Neutrophil (primary cell): ENCODE results near the gene TBCEL.

ENCODE experiments used
- H3K27ac ChIP-seq: fragments of 200-600 bp; sonication (generic); 2 replicates; pipeline ENCODE4 v1.5.1; 2016; ENCODE audit warnings: mild to moderate bottlenecking, moderate library complexity
- H3K27me3 ChIP-seq: fragments of 200-600 bp; sonication (generic); 2 replicates; pipeline ENCODE4 v1.6.0; 2016; ENCODE audit warnings: mild to moderate bottlenecking
- H3K36me3 ChIP-seq: fragments of 200-600 bp; sonication (generic); 2 replicates; pipeline ENCODE4 v1.5.1; 2017
- H3K4me1 ChIP-seq, 2 experiments: fragments of 200-600 bp in 1 of 2; sonication (generic) in 1 of 2; 1 replicate in 1 of 2; 2 replicates in 1 of 2; pipeline versions ENCODE4 v1.5.1 to v1.6.1; 2013 to 2016; ENCODE audit warnings: low read depth in 1 of 2, low read length in 1 of 2, mild to moderate bottlenecking in 1 of 2, moderate library complexity in 1 of 2; ENCODE audit not compliant: control insufficient read depth in 1 of 2, insufficient read depth in 1 of 2
- H3K4me3 ChIP-seq, 2 experiments: fragments of 200-600 bp in 1 of 2; sonication (generic) in 1 of 2; 1 replicate in 1 of 2; 2 replicates in 1 of 2; pipeline ENCODE4 v1.5.1; 2013 to 2016; ENCODE audit warnings: low read depth in 1 of 2, low read length in 1 of 2, mild to moderate bottlenecking in 1 of 2, moderate library complexity in 1 of 2
- H3K9me3 ChIP-seq: fragments of 200-600 bp; sonication (generic); 2 replicates; pipeline ENCODE4 v1.5.1; 2016
- TF ChIP-seq, protein P1 (sequence below): fragments of 200-600 bp; sonication (generic); IDR thresholded peaks from 2 replicates; pipeline ENCODE4 v1.5.1; 2016; ENCODE audit warnings: antibody characterized with exemption

TBCEL gene

DNA sequence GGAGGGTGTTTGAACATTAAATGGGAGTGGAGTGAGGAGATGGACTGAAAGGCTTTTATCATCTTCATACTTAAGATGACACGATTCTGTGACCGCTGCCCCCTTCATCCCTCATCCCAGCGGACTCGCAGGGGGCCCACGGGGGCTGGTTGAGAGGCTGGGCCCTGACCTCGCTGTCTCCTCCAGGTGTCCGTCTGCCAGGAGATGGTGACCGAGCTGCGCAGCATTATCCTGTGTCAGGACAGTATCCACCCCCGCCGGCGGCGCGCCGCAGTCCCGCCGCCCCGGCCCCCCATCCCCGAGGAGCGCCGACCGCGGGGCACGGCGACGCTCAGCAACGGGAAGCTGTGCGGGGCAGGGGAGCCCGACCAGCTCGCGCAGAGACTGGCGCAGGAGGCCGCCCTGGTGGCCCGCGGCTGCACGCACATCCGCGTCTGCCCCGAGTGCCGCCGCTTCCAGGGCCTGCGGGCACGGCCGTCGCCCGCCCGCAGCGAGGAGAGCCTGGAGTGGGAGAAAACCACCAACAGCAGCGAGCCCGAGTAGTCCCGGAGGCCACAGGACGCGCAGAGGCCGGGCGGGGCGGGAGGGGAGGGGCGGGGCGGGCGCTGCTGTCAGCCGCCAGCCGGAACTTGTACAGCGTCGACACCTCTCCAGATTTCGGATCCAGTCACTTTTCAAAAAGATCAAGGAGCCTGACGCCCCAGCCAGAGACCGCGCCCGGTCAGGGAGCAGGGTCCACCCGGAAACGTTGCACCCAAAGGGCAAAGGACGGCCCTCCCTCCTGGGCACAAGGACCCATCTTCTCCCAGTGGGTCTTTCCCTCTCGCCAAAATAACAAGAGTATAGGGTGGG lies 38.0 kb upstream of the TBCEL start:
- Histone ChIP-seq H3K36me3 (no peaks in the 10 kb centered on the region), H3K4me1 (peaks cover 0 to 3% of the 10 kb centered on the region in 2 experiments), H3K27ac (no peak overlapping the region), H3K4me3 (no peak overlapping the region), H3K9me3 (no peaks in the 10 kb centered on the region), H3K27me3 (peaks cover 88% of the 10 kb centered on the region)
- TF ChIP-seq, protein P1, sequence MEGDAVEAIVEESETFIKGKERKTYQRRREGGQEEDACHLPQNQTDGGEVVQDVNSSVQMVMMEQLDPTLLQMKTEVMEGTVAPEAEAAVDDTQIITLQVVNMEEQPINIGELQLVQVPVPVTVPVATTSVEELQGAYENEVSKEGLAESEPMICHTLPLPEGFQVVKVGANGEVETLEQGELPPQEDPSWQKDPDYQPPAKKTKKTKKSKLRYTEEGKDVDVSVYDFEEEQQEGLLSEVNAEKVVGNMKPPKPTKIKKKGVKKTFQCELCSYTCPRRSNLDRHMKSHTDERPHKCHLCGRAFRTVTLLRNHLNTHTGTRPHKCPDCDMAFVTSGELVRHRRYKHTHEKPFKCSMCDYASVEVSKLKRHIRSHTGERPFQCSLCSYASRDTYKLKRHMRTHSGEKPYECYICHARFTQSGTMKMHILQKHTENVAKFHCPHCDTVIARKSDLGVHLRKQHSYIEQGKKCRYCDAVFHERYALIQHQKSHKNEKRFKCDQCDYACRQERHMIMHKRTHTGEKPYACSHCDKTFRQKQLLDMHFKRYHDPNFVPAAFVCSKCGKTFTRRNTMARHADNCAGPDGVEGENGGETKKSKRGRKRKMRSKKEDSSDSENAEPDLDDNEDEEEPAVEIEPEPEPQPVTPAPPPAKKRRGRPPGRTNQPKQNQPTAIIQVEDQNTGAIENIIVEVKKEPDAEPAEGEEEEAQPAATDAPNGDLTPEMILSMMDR = no peak

DNA sequence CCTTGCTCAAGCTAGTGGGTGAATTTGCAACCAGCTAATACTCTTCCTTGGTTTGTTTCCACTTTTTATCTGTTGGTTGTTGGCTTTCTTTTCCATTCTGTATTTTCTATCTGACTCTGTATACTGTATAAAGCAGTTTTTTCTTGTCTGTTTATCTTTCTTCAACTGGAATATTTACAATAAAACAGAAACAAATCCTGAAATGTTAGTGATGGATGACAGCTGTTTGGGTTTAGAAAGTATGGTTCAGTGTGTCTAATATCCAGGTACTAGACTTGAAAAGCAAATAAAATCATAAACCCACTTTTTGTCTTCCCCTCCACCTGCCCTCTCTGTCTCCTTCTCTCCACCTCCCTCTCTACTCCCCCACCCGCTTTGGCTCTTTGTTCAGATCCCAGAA lies 35.3 kb upstream of the TBCEL start:
- TF ChIP-seq, protein P1 = no peak
- Histone ChIP-seq H3K27me3 (peaks cover 89% of the 10 kb centered on the region), H3K27ac (no peak overlapping the region), H3K9me3 (no peaks in the 10 kb centered on the region), H3K4me3 (no peak overlapping the region), H3K4me1 (peaks cover 0 to 3% of the 10 kb centered on the region in 2 experiments), H3K36me3 (no peaks in the 10 kb centered on the region)

DNA sequence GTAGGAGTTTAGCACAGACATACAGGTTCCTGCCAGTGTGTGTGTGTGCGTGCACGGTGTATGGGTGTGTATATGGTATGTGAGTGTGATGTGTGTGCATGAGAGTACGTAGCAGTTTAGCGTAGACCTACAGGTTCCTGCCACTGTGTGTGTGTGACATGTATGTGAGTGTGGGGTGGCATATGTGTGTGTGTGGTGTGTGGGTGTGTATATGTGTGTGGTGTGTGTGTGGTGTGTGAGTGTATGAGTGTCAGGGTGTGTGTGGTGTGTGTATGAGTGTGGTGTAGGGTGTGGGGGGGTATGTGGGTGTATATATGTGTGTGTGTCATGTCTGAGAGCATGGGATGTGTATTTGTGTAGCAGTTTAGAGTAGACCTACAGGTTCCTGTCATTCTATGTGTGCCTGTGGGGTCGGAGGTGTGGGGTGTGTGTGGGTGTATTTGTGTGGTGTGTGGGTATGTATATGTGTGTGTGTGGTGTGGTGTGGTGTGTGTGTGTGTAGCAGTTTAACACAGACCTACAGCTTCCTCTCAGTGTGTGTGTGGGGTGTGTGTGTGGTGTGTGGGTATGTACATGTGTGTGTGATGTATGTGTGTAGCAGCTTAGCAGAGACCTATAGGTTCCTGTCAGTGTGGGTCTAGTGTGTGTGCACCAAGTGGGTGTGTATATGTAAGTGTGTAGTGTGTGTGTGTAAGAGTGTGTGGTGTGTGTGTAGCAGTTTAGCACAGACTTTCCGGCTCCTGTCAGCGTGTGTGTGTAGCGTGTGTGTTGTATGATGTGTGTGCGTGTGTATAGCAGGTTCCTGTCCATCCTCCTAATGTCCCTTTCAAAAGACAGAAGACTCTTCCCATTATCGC lies 31.8 kb upstream of the TBCEL start:
- H3K4me3 ChIP-seq = no peak overlapping the region
- H3K27me3 ChIP-seq = peaks cover 77% of the 10 kb centered on the region
- H3K9me3 ChIP-seq = no peaks in the 10 kb centered on the region
- TF ChIP-seq, protein P1 = no peak
- no peaks in the 10 kb centered on the region for H3K36me3 ChIP-seq
- H3K4me1 ChIP-seq = no peaks in the 10 kb centered on the region
- H3K27ac ChIP-seq = no peak overlapping the region

DNA sequence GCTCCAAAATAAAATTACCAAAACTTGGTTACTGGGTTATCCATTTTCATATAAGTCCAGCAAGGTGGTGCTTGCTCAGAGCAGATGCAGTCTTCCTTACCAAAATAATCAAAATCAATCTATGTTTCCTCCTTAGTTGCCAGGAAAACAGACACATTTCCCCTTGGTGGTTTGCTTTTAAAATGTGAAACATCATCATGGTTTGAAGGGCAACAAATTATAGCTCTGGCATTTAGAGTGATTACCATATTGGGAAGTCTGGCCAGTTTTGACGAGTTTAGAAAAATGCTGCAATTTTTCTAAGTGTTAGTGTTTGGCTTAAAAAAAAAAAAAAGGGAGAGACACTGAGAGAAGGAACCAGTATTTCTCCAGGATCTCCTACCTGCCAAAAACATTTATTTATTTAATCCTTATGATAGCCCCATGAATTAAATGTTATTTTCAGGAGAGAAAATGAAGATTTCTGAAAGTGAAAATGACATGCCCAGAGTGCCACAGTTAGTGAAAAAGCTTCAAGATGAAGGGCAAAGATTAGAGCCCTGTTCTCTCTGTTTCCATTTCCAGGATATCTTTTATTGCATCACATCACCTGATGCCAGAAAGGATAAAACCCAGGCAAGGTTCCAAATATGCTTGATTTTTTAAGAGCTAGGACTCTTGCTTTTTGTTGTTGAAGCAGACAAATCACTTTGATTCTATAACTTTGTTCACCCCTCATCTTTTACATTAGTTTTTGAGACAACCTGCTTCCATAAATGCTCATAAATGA lies 29.6 kb upstream of the TBCEL start:
- Histone ChIP-seq H3K4me3 (no peak overlapping the region), H3K36me3 (no peaks in the 10 kb centered on the region), H3K9me3 (no peaks in the 10 kb centered on the region), H3K27me3 (peaks cover 57% of the 10 kb centered on the region), H3K27ac (no peak overlapping the region), H3K4me1 (no peaks in the 10 kb centered on the region)
- TF ChIP-seq, protein P1 = no peak

DNA sequence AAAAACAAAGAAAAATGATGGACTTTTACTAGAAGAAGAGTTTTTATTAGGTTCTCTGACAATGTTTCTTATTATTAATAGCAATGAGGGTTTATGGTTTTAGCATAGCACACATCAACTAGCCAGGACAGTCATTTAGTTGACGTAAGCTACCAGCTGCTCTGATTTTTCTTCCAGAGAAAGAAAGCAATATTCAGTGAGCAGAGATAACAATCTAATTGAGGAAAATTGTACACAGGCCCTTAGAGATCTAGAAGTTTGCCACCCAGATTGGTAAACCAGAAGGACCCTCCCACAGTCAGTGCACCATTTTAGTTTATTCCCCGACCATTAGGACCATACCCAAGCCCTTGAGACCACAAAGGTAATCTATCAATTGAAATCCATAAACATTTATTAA lies 28.7 kb upstream of the TBCEL start:
- Histone ChIP-seq H3K27me3 (peaks cover 59% of the 10 kb centered on the region), H3K4me1 (no peaks in the 10 kb centered on the region), H3K27ac (no peak overlapping the region), H3K9me3 (no peaks in the 10 kb centered on the region), H3K36me3 (no peaks in the 10 kb centered on the region), H3K4me3 (no peak overlapping the region)
- TF ChIP-seq, protein P1 = no peak
